Panc1 (cell line): ENCODE data around the gene SAMD15. TPM values are rescaled to one million over a fixed set of nuclear protein-coding genes. Genes with fewer than 3 reads are reported as not detected.

Source experiments
- ATAC-seq: fragments of 200-7000 bp; cut with Tn5 transposase; 2 replicates; pipeline ENCODE4 v1.9.1; 2020; ENCODE audit warnings: mild to moderate bottlenecking, moderate library complexity
- BruUV-seq: library from RNA; stranded (reverse); fragments of 400-500 nt; replicated peaks from 2 replicates; lab custom pipeline; 2021; lab: Mats Ljungman, UMichigan
- CTCF ChIA-PET: fragments of 300-600 bp; sonication (Branson Sonifier 250); formaldehyde crosslinking; loops from one replicate; lab custom pipeline; 2022; ENCODE audit warnings: antibody characterized with exemption; lab: Charles Lee
- POLR2A ChIA-PET: fragments of 300-600 bp; sonication (Branson Sonifier 250); formaldehyde crosslinking; loops from one replicate; lab custom pipeline; 2022; ENCODE audit warnings: antibody characterized with exemption; lab: Charles Lee
- DNase-seq: peaks from one replicate; pipeline ENCODE4 v3.0.0-alpha.2; 2010; ENCODE audit warnings: low read depth, low spot score
- H3K27ac ChIP-seq: 2 replicates; pipeline ENCODE4 v1.5.1; 2011; ENCODE audit warnings: mild to moderate bottlenecking, low read length, inconsistent platforms
- H3K27me3 ChIP-seq: fragments of 200-500 bp; sonication (Bioruptor generic); 2 replicates; pipeline ENCODE4 v1.6.0; 2014; ENCODE audit warnings: low read length, inconsistent platforms; ENCODE audit not compliant: control insufficient read depth, insufficient read depth
- H3K36me3 ChIP-seq: fragments of 200-500 bp; sonication (Bioruptor generic); 2 replicates; pipeline ENCODE4 v1.5.1; 2014; ENCODE audit warnings: inconsistent platforms, mild to moderate bottlenecking, low read length, moderate library complexity; ENCODE audit not compliant: control insufficient read depth, insufficient read depth
- H3K4me1 ChIP-seq: 2 replicates; pipeline ENCODE4 v1.5.1; 2011; ENCODE audit warnings: inconsistent platforms, mild to moderate bottlenecking, low read length, moderate library complexity; ENCODE audit not compliant: control insufficient read depth, insufficient read depth
- H3K4me3 ChIP-seq, 2 experiments: 2 replicates each; pipeline ENCODE4 v1.5.1; 2011 to 2012; ENCODE audit warnings: low read depth in 2 of 2, low read length in 2 of 2, mild to moderate bottlenecking in 2 of 2, inconsistent platforms in 1 of 2, moderate library complexity in 1 of 2
- H3K9me3 ChIP-seq: fragments of 200-500 bp; sonication (Bioruptor generic); 2 replicates; pipeline ENCODE4 v1.5.1; 2014; ENCODE audit warnings: low read depth, mild to moderate bottlenecking, inconsistent platforms, low read length, moderate library complexity; ENCODE audit not compliant: control insufficient read depth, insufficient read depth
- CTCF ChIP-seq: fragments of 450-650 bp; IDR thresholded peaks from 2 replicates; pipeline ENCODE4 v1.5.1; 2017; ENCODE audit warnings: mild to moderate bottlenecking
- POLR2AphosphoS5 ChIP-seq: IDR thresholded peaks from 2 replicates; pipeline ENCODE4 v1.6.1; 2012; ENCODE audit warnings: mild to moderate bottlenecking, low read depth, low read length, moderate library complexity
- REST ChIP-seq, 2 experiments: IDR thresholded peaks; 2 replicates each; pipeline ENCODE4 v1.6.1; 2011 to 2012; ENCODE audit warnings: low read depth in 2 of 2, control low read depth in 1 of 2, low read length in 1 of 2, mild to moderate bottlenecking in 1 of 2, moderate library complexity in 1 of 2; ENCODE audit not compliant: insufficient read depth in 1 of 2
- SIN3A ChIP-seq: IDR thresholded peaks from 2 replicates; pipeline ENCODE4 v1.6.1; 2012; ENCODE audit warnings: low read depth, mild to moderate bottlenecking, low read length, moderate library complexity, borderline replicate concordance; ENCODE audit not compliant: insufficient read depth
- TCF7L2 ChIP-seq: IDR thresholded peaks from 2 replicates; pipeline ENCODE4 v1.6.1; 2011; ENCODE audit warnings: mild to moderate bottlenecking, low read depth, low read length, inconsistent platforms
- in situ Hi-C: cut with HindIII; loops from 2 replicates; pipeline ENCODE4 v1.10.0; 2016; ENCODE audit warnings: low sequenced_read_pairs, low pct_unique_long_range_greater_than_20kb
- intact Hi-C: fragments of 100-400 bp; cut with micrococcal nuclease; formaldehyde crosslinking; loops from one replicate; pipeline ENCODE4 v1.10.0; 2022; ENCODE audit not compliant: unreplicated experiment
- total RNA-seq: library from RNA; stranded (reverse); gene quantifications from one replicate; pipeline ENCODE4 v1.2.1, GENCODE V29; 2021; ENCODE audit not compliant: unreplicated experiment

The SAMD15 gene
- total RNA-seq, 1 experiment from 2014 or later: 1.4 TPM

- TF ChIP-seq POLR2AphosphoS5: no peak
- no peak for TF ChIP-seq REST (IDR thresholded peaks at IDR 0.05; ENCODE audit: insufficient read depth in 1 of 2, low read depth in 2 of 2, low read length in 1 of 2)
- H3K27ac ChIP-seq: no peak overlapping the region
- BruUV-seq: no TSS peak
- no peaks in the 10 kb centered on the region for H3K36me3 ChIP-seq
- CTCF ChIA-PET: no interaction called here
- H3K4me3 ChIP-seq: no peak overlapping the region
- no peak for DNase-seq
- no peak for ATAC-seq
- in situ Hi-C loops: no loop called here
- POLR2A ChIA-PET: no interaction called here
- no peaks in the 10 kb centered on the region for H3K9me3 ChIP-seq
- no peaks in the 10 kb centered on the region for H3K4me1 ChIP-seq
- H3K27me3 ChIP-seq: no peaks in the 10 kb centered on the region
- intact Hi-C loops: no loop called here
Measured at GRCh38 chr14:77356899-77357298, 20.3 kb upstream of the SAMD15 start.

- H3K9me3 ChIP-seq: no peaks in the 10 kb centered on the region
- ATAC-seq (no peak), DNase-seq (no peak)
- ChIA-PET POLR2A (no interaction called here), CTCF (no interaction called here)
- H3K4me3 ChIP-seq: no peak overlapping the region
- H3K36me3 ChIP-seq: no peaks in the 10 kb centered on the region
- no peak for TF ChIP-seq POLR2AphosphoS5
- no peak for TF ChIP-seq SIN3A
- TF ChIP-seq REST (IDR thresholded peaks at IDR 0.05; ENCODE audit: insufficient read depth in 1 of 2, low read depth in 2 of 2, low read length in 1 of 2): no peak
- TF ChIP-seq TCF7L2: no peak
- no peak for TF ChIP-seq CTCF
- no peaks in the 10 kb centered on the region for H3K4me1 ChIP-seq
- intact Hi-C loops: no loop called here
- no TSS peak for BruUV-seq
- H3K27me3 ChIP-seq: no peaks in the 10 kb centered on the region
- no peak overlapping the region for H3K27ac ChIP-seq
- in situ Hi-C loops: no loop called here
Measured at GRCh38 chr14:77359626-77360025, 17.6 kb upstream of the SAMD15 start.
